Hepatocyte (in vitro differentiated cells): ENCODE measurements around the gene AANAT.

ENCODE experiments used
- CTCF ChIP-seq: fragments of 200-600 bp; sonication (generic); IDR thresholded peaks from 2 replicates; pipeline ENCODE4 v1.5.1; 2016; ENCODE audit warnings: antibody characterized with exemption, mild to moderate bottlenecking; ENCODE audit not compliant: poor library complexity
- EZH2 ChIP-seq: fragments of 200-600 bp; sonication (generic); IDR thresholded peaks from 2 replicates; pipeline ENCODE4 v1.6.1; 2016; ENCODE audit warnings: antibody characterized with exemption, mild to moderate bottlenecking, borderline replicate concordance
- EZH2phosphoT487 ChIP-seq: fragments of 200-600 bp; sonication (generic); IDR thresholded peaks from one replicate; pipeline ENCODE4 v1.6.1; 2018; ENCODE audit warnings: antibody characterized with exemption, mild to moderate bottlenecking, low read depth, moderate library complexity; ENCODE audit not compliant: unreplicated experiment, severe bottlenecking

- TF ChIP-seq CTCF = no peak
- no peak for TF ChIP-seq EZH2phosphoT487
- no peak for TF ChIP-seq EZH2
Measured at GRCh38 chr17:76479515-76480060, 12.2 kb downstream of the AANAT start.
